Stimulated activated CD4-positive, alpha-beta T cell treated with anti-CD3 and anti-CD28 coated beads, Interleukin-2, amount 100 ng/mL, for 48 hours (primary cell): Measurements from ENCODE around the gene KHDRBS1.
A peak's percentile ranks its signal among the peaks of the same experiment; 100 is the strongest.
"Not testable (repeated sequence)": the region's sequence is repeated elsewhere in the genome, so short reads cannot be mapped to it uniquely, and the experiment has no call there.

Source experiments
- DNase-seq, 2 donors: peaks; one replicate each; pipeline ENCODE4 v3.0.0-alpha.2; 2020

Gene KHDRBS1

DNA sequence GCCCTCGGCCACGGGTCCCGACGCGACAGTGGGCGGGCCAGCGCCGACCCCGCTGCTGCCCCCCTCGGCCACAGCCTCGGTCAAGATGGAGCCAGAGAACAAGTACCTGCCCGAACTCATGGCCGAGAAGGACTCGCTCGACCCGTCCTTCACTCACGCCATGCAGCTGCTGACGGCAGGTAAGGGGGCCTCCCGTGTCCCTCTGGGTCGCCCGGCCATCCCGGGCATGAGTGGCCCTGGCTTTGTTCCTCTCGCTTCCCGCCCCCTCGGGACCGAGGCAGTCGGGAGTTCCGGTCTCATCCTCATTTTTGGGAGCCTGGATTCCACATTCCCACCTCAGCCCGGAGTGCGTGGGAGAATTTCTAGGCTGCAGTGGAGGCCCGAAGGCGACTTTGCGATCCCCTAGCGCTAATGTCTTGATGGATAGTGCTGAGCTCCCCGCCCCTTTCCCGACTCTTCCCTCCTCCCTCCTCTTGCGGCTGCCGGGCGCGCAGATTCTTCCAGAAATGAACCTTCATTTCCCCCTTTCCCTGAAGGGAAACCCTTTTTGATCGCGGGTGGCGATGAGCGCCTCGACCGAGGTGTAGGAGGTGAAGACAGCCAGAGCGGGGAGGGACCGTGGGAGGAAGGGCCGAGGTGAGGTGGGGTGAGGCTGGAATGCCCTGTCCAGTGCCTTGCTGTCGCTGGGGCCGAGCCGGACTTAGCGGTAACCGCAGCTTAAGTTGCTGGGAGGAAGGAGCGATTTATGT, 705 bp downstream of the KHDRBS1 start:
- DNase-seq: peak; percentile 11 to 33

DNA sequence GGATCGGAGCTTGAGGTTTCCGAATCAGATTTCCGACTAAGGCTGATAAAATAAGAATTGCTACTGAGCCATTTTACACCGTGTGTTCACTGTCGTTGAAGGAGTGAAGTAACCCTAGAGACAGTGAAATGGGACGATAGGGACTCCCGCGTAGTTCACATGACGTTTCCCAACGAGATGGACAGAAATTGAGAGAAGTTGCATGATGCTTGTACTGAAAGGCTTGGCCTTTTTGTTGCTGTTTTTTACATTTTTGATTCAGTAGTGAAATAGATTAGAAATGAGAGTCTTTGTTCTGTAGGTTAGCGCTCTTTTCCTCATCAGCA, 1.2 kb downstream of the KHDRBS1 start:
- DNase-seq: no peak

DNA sequence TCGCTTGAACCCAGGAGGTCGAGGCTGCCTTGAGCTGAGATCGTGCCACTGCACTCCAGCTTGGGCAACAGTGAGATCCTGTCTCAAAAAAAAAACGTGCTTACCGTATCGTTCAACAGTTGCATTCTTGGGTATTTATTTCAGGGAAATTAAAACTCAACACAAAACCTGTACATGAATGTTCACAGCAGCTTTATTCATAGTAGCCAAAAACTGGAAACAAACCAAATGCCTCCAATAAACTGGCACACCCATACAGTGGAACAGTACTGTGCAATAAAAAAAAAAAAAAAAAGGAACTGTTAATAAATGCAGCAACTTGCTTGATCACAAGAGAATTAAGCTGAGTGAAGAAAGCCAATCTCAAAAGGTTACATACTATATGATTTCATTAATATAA, 6.7 kb downstream of the KHDRBS1 start:
- DNase-seq: no peak

DNA sequence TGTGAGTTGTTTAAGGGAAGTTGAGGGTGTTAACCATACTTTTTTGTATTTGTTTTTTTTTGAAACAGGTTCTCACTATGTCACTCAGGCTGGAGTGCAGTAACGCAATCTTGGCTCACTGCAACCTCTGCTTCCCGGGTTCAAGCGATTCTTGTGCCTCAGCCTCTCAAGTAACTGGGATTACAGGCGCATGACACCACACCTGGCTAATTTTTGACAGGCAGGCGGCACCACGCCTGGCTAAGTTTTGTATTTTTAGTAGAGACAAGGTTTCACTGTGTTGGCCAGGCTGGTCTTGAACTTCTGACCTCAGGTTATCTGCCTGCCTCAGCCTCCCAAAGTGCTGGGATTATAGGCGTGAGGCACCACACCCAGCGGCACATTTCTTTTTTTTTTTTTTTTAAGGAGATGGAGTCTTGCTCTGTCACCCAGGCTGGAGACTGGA, 7.9 kb downstream of the KHDRBS1 start:
- not testable (repeated sequence) for DNase-seq

DNA sequence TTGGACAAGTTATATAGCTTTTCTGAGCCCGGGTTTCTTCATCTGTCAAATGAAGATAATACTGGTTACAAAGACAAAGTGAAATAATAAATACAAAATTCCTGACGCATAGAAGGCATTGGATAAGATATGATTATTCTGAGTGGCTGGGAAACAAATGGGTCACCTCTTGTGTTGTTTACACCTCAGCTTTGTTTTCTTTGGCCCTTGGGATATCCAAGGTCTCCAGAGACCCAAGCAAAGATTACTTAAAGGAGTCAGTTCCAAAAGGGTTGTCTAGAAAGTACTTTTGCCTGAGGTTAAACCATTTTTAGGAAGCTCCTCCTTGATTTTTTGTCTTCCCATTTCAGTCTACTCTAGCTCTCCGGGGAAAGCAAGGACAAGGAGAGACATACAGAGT, 9.7 kb downstream of the KHDRBS1 start:
- DNase-seq: no peak

DNA sequence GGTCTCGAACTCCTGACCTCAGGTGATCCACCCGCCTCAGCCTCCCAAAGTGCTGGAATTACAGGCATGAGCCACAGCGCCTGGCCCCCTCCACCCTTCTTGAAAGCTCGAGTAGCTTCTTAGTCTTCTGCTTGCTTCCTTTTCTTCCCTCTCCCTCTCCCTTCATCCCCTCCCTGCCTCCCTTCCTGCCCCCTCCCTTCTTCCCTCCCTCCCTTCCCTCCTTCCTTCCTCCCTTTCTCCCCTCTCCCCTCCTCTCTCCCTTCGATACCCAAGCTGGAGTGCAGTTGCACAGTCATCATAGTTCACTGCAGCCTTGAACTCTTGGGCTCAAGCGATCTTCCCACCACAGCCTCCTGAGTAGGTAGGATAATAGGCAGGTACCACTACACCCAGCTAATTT, 11.8 kb downstream of the KHDRBS1 start:
- no peak for DNase-seq

DNA sequence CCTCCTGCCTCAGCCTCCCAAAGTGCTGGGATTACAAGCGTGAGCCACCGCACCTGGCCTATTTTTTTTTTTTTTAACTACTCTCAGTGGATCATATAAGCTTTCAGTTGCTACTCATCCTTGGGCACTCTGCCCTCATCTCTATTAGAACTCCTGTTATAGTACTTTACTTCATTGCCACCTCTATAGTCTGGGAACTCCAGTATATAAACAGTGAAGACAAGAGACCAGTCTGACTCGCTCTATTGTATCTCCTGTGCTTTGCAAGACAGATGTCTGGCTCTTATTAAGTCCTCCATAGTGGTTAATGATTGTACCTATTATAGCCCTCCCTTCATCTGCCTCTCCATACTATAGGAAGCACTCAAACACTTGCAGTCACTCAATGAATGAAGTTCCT, 15.1 kb downstream of the KHDRBS1 start:
- DNase-seq: no peak

DNA sequence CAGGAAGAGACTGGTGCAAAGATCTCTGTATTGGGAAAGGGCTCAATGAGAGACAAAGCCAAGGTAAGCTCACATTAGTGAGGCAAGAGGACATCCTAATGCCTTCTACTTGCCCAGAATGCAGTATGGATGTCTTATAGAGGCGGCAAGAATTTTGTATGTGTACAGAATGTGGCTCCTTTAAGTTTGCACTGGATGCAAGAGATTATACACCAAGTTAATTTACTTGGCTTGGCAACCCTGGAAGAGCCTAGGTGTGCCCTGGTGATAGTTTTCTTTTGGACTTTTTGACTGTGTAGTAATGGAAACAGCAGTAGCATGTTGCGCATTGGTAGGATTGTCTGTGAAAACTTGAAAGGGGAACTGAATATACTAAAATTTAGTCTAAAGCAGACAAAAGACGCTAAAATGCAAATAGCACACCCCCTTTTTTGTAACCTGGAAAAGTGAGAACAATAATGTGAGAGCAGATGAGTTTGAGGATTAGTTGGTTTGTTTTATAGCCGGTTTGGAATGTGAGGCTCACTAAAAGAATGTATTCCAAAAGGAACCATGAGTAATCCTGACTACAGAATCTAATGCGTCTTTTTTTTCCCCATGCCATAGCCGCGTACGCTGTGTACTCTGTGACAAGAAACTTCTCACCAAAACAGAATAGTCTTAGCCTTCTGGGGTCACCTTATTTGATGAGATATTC, 18.1 kb downstream of the KHDRBS1 start:
- no peak for DNase-seq

DNA sequence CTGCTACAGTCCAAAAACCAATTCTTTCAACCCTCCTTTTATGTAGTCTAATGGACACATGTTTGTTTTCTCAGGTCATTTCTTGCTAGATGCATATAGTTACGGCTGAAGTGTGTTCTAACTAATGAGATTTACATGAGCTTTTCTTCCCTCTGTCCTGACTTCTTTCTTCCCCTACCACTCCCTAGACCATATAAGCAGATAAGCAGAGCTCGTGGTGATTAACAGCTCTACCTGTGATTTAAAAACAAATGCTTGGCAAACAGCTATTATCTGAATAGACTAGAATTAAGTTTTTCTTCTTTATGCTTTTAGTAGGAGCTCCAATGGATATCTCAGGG, 18.6 kb downstream of the KHDRBS1 start:
- no peak for DNase-seq

DNA sequence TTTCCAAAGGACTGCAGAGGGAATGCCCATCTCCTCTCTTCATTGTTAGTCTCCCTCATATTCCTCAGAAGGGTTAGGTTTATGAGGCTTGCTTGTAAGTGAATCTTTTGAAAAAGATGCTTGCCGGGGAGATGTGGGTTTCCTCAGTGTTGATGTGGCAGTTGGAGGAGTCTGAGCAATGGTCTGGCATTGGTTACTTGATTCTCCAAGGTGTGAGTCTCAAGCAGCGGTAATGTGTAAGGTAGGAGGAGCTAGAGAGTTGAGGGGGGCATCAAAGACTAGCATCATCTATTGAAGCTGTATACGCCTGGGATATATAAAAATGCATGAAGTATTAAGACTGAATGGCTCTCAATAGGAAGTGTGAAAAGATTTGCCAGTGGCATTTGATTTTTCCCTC, 21.5 kb downstream of the KHDRBS1 start:
- no peak for DNase-seq

DNA sequence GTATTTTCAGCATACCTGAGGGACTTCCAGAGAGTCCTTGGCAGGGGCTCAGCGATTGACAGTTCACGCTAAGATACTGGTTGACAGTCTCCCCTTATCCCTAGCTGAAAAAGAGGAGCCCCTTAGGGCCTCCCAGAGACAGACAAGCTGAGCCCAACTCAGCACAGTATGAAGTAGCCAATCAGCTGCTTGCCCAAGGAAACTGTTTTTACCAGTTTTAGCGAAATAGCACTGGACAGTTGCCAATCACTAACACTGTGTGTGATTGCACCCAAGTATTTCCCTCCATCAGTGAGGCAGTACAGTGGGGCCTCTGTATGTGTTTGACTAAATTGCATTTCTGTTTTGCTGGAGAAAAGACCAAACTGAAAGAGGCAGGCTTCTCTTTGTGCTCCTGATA, 27.0 kb downstream of the KHDRBS1 start:
- no peak for DNase-seq

DNA sequence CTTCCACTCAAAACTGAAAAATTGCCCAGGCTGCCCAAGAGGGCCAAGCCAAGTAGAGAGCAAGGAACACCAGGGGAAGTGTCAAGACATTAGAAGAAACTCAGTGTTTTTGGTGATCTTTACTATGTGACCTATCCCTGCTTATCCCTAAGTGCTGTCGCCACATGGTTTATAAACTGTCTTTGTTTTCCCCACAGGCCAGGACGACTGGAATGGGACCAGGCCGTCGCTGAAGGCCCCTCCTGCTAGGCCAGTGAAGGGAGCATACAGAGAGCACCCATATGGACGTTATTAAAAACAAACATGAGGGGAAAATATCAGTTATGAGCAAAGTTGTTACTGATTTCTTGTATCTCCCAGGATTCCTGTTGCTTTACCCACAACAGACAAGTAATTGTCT, 28.7 kb downstream of the KHDRBS1 start:
- no peak for DNase-seq

DNA sequence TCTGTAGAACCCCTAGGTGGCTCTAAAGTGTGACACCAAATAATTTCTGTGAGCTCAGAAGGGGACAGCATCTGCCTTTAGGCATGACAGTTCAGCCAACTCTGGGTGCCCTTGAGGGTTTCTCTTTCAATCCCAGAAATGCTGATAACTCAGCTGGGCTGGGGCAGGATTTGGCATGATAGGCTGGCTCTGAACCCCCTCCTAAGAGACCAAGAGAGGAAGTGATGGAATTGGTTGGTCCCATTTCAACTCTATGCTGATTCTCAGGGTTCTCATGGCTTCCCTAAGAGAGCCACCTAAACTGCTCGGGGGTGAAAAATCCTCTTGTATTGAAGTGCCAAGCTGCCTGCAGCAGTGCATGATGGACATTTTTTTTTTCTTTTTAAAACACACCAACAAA, 30.6 kb downstream of the KHDRBS1 start:
- DNase-seq: no peak

DNA sequence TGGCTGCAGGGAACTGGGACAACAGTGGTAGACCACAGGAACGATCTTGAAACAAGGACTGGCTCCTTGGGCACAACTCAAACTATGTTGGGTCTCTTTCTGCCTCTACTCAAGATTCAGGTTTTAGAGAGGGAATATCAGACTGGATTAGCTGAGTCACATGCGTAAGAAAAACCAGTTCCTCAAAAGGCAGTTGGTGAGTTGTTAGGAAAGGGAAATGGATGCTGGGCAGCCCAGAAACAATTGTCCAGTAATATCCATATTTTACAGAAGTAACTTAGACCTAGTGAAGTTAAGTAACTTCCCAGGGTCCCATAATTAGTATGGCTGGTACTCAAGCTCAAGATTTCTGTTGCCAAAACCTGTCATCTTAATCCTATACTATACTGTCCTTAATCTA, 32.1 kb downstream of the KHDRBS1 start:
- no peak for DNase-seq

DNA sequence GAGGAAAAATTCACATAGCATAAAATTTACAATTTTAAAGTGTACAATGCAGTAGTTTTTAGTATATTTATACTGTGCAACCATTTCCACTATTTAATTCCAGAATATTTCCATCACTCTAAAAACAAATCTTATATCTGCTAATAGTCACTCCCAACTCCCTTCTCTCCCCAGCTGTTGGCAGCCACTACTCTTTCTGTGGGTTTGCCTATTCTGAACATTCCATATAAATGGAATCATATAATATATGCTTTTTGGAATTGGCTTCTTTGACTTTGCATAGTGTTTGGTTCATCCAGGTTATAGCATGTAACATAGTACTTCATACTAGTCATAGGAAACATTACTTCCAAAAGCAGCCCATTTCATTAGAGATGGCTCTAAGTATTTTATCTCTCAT, 34.0 kb downstream of the KHDRBS1 start:
- no peak for DNase-seq

DNA sequence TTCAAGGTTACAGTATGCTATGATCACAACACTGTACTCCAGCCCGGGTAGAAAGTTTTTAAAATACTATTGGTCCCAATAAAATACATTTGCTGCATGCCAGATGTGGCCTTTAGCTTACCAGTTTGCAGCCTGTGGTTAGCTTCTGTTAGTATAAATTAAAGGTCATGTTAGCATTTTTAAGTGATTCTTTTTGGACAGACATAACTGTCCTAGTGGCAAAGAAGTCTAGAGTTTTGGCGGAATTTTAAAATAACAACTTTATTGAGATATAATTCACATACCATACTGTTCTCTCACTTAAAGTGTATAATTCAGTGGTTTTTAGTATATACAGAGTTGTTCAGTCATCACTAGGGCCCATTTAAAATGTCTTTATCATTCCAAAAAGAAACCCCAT, 34.8 kb downstream of the KHDRBS1 start:
- no peak for DNase-seq

DNA sequence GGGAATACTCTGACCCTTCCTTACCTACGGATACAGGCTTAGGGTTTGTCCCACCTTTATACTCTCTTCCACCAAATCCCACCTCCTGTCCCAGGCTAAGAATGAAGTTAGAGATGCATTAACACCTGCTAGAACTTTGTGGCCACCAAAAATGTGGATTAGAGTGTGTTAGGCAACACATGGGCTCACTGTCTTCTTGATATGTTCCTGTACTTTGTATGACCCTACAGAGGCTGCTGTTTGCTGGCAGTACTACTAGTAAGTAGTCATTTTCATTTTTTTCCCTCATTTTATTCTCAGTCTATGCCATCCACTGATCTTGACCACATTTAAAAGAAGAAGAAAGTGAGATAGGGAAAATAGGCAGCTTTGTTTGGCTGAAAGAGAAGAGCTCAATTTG, 38.0 kb downstream of the KHDRBS1 start:
- DNase-seq: no peak

DNA sequence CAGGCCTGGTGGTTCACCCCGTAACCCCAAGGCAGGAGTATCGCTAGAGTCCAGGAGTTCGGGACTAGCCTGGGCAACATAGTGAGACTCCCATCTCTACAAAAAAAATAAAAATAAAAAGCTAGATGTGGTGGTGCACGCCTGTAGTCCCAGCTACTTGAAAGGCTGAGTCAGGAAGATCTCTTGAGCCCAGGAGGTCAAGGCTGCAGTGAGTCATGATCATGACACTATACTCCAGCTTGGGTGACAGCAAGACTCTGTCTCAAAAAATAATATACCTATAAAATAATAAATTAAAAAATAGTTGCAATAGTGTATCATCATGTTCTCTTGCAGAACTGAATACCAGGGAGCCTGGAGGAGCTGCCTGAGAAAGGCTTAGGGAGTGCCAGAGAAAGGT, 39.2 kb downstream of the KHDRBS1 start:
- DNase-seq: no peak

DNA sequence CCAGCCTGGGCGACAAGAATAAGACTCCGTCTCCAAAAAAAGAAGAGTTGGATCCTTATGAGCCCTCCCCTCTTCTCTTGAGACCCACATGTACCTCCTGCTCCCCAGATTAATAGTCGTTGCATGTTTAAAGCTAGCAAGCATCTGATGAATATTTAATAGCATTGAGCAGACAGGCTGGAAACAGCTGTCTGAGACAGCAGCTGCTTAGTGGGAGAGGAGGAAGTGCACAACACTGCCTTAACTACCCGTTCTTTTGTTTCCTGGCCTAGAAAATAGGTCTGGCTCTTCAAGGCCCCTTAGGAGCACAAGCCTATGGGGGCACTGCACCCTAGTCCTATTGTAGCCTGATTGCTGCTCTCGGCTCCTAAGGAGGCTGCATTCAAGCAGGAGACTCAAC, 41.7 kb downstream of the KHDRBS1 start:
- no peak for DNase-seq

DNA sequence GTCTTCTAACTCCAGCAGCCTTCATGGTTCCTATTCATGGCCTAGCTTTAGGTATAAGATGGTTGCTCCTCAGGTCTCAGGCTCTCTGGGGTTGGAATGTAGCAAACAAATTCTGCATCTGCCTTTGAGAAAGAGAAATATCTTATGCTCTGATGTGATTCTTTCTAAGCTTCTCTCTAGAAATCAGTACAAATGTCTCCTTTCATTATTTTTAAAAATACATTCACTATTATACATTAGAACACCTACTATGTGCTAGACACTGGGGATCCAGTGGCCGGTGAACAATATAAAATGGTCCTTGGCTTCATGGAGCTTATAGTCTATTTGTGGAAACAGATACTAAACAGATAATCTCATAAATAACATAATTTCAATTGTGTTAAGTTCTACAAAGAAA, 42.9 kb downstream of the KHDRBS1 start:
- DNase-seq: no peak

DNA sequence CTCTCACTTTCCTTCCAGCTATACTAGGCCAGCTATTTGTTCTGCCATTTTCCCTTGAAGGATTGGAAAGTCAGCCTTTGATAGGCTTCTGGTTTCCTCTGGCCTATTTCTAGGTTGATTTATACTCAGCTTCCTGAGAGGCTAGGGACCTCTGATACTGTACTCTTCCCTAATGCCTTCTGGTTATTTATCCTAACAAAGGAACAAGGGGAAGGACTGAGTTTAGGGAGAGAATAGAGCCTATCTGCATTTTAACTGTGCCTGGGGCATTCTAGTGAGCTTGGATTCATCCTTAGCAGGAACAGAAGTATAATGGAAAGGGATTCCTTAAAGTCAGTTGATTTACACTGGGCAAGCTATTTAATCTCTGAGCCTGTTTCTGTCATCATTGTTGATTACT, 47.2 kb downstream of the KHDRBS1 start:
- no peak for DNase-seq

DNA sequence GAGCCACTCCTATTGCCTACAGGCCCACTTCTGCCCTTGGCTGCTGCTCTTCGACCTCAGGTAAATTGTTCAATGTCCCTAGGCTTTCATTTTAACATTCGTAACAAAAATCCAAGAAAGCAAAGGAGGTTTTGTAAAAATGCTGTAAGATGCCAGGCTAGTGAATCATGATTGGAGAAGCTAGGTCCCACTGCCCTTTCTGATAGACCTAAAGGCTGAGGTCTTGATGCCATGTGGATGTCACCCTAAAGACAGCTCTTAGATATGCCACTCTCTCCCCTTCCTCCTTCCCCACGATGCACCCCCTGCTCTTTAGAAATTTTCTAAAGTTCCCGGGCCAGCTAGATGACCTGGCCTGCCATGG, 49.2 kb downstream of the KHDRBS1 start:
- DNase-seq: no peak

DNA sequence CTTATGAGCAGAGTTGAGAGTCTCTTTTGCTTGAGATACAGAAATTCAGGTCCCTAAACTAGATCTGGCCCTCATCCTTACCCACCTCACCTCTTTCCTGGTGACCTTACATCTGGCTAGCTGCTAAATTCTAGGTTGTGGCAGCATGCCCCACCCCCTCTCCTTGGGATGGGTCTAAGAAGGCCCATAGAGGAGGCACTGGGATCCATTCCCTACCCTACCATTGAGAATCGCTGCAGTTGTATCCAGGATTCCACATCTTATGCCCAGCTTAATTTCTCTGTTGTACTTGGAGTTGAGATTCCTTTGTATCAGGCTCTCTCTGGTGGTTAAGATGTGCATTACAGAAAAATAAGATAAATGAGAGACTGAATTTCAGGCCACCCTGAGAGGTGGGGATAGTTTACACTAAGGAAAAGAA, 49.6 kb downstream of the KHDRBS1 start:
- no peak for DNase-seq

DNA sequence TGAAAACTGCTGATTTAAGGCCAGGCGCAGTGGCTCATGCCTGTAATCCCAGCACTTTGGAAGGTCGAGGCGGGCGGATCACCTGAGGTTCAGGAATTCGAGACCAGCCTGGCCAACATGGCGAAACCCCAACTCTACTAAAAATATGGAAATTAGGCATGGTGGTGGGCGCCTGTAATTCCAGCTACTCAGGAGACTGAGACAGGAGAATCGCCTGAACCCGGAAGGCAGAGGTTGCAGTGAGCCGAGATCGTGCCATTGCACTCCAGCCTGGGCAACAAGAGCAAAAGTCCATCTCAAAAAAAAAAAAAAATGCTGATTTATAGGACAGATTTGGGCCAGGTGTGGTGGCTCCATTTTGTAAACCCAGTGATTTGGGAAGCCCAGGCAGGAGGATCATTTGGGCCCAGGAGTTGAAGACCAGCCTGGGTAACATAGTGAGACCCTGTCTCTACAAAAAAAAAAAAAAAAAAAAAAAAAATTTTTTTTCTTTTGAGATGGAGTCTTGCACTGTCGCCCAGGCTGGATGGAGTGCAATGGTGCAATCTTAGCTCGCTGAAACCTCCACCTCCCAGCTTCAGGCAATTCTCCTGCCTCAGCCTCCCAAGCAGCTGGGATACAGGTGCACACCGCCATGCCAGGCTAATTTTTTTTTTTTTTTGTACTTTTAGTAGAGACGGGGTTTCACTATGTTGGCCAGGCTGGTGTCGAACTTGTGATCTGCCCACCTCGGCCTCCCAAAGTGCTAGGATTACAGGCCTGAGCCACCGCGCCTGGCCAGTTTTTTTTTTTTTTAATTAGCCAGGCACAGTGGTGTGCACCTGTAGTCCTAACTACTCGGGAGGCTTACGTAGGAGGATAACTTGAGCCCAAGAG, 52.2 kb downstream of the KHDRBS1 start:
- DNase-seq: not testable (repeated sequence)
